GM18517 (cell line): ENCODE results near the gene GRWD1.
A peak's percentile ranks its signal among the peaks of the same experiment; 100 is the strongest.

Source experiments
- ATAC-seq: cut with Tn5 transposase; IDR thresholded peaks from one replicate; pipeline ENCODE4 v1.9.1; 2021; ENCODE audit warnings: mild to moderate bottlenecking, moderate library complexity; ENCODE audit not compliant: unreplicated experiment

Gene GRWD1

GRCh38 chr19:48445606-48446481, at the start of gene GRWD1:
Gene GRWD1 (plus strand): TSS chr19:48445983. CDS start chr19:48446006, 23 bp downstream.
- peak; percentile 83 for ATAC-seq

DNA sequence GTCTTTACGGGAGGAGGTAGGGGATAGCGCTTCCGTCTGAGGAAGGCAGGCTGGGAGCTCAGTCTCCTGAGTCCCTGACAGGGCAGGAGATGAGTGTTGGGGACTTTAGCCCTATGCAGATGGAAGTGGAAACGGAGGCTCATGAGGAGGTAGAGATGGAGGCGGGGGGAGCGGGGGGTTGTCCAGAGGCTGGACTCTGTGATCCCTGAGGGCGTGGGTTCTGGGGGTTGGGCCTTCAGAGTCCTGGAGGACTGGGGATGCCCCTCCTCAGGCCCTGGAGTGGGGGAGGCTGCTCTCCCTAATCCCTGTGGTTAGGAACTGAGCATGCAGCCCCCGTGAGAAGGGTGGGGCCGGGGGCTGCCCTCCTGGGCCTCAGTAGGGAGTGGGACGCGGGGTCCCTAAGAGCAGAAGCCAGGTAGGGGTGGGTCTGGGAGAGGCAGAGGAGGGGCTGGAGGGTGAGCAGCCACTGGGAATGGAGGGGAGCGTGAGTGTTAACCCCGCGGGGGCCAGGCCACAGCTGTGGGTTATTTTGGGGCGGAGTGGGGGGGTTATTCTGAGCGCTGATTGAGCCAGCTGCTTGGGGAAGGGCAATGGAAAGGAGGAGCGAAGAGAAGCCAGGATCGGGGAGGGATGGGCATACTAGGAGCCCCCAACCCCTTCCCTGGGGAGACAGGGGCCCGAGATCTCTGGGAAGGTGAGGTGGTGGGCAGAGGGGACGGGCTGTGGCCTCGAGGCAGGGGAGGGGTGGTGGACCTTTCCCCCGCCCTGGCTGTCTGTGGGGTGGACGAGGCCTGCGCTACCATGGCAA, 49.6 kb upstream of the GRWD1 start:
- ATAC-seq = no peak

DNA sequence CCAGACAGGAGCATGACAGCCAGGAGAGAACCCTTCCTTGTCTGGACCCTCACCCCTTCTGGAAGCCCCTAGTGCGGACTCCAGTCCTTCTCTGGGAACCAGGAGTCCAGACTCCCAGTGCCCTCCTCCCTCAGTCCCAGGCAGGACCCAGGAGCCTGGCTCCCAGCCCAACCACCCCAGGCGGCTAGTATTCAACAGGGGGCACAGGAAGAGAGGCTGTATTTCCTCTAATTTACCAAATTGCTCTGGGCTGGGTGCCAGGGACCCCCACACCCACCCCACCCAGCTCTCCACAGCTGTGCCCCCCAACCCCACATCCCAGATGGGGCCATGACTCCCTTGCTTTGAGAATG, 49.0 kb upstream of the GRWD1 start:
- ATAC-seq = no peak

- no peak for ATAC-seq
Measured at GRCh38 chr19:48397263-48398101, 48.3 kb upstream of the GRWD1 start.

- no peak for ATAC-seq
Measured at GRCh38 chr19:48398102-48398374, 47.7 kb upstream of the GRWD1 start.

DNA sequence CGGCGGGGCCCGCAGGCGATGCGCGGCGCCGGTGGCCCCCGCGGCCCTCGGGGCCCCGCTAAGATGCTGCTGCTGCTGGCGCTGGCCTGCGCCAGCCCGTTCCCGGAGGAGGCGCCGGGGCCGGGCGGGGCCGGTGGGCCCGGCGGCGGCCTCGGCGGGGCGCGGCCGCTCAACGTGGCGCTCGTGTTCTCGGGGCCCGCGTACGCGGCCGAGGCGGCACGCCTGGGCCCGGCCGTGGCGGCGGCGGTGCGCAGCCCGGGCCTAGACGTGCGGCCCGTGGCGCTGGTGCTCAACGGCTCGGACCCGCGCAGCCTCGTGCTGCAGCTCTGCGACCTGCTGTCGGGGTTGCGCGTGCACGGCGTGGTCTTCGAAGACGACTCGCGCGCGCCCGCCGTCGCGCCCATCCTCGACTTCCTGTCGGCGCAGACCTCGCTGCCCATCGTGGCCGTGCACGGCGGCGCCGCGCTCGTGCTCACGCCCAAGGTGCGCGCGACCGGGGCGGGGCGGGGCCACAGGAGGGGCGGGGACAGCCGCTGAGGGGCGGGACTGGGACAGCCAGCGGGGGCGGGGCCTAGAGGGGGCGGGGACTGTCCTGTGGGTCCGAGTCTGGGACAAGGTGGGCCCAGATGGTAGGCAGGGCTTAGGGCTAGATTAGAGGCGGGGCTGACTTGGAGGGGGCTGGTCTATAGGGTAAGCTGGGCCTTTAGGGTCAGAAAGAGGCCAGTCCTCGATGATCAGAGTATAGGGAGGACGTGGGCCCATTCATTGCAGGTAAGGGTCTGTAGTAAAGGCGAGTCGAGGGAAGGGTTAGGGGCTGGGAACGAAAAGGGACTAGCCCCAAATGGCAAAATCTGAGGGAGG, 47.2 kb upstream of the GRWD1 start:
- ATAC-seq = peak; percentile 47

- ATAC-seq = no peak
Measured at GRCh38 chr19:48400018-48400742, 45.6 kb upstream of the GRWD1 start.

DNA sequence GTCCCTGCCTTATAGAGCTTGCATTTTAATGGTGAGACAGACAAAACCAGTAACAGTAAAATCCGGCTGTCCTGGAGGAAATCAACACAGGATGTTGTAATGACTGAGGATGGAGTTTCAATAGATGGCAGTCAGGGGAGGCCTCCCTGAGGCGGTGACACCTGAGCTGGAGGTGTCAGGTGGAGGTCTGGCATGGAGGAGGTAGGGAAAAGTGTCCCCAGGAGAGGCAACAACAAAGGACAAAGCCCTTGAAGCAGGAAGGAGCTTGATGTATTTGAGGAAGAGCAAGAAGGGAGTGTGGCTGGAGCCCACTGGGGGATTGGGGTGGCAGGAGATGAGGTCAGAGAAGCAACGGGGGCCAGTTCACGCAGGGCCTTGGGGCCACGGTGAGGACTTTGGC, 44.5 kb upstream of the GRWD1 start:
- ATAC-seq = no peak

- ATAC-seq = no peak
Measured at GRCh38 chr19:48403606-48404005, 42.2 kb upstream of the GRWD1 start.

DNA sequence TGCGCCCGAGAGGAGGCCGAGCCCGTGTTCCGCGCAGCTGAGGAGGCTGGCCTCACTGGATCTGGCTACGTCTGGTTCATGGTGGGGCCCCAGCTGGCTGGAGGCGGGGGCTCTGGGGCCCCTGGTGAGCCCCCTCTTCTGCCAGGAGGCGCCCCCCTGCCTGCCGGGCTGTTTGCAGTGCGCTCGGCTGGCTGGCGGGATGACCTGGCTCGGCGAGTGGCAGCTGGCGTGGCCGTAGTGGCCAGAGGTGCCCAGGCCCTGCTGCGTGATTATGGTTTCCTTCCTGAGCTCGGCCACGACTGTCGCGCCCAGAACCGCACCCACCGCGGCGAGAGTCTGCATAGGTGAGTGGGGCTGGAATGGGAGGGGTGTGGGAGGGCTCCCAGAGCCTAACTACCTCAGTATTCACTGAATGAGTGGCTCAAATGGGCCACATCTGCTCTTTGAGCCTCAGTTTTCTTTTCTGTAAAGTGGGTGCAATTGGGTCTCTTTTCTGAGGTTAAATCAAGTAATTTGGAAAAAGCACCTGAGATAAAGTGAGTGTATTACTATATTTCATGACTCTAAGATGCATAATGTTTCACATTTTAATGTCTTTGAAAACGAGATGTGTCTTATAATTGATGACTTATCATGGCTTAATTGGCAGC, 40.6 kb upstream of the GRWD1 start:
- no peak for ATAC-seq

- no peak for ATAC-seq
Measured at GRCh38 chr19:48405850-48406249, 39.9 kb upstream of the GRWD1 start.

DNA sequence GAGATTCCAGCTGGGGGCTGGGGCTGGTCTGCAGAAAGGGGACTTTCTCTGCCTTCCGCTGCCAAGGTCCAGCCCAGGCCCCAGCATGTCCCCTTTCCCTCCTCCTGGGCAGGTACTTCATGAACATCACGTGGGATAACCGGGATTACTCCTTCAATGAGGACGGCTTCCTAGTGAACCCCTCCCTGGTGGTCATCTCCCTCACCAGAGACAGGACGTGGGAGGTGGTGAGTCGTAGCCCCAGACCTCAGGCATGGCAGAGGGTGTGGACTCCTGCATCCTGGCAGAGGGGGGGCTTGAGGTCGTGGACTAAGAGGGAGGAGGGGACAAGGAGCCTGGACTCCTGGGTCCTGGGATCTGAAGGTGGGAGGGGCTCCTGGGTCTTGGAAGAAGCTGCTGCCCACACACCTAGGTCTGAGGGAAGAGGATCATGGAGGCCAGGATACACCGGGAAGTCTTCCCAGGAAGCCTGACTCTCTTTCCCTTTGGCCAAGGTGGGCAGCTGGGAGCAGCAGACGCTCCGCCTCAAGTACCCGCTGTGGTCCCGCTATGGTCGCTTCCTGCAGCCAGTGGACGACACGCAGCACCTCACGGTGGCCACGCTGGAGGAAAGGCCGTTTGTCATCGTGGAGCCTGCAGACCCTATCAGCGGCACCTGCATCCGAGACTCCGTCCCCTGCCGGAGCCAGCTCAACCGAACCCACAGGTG, 31.8 kb upstream of the GRWD1 start:
- no peak for ATAC-seq

DNA sequence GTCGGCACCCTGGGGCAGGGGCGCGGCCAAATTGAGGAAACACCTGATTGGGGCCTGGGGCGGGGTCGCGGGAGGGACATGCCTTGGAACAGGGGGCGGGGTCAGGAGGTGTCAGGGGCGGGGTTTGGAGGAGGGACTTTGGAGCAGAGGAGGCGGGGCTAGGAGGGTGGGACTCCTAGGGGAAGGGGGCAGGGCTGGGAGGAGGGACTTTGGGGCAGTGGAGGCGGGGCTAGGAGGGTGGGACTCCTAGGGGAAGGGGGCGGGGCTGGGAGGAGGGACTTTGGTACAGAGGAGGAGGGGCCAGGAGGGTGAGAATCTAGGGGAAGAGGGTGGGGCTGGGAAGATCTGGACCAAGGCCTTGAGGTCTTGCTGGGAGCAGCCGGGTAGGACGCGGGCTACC, 30.4 kb upstream of the GRWD1 start:
- no peak for ATAC-seq

- no peak for ATAC-seq
Measured at GRCh38 chr19:48415806-48416221, 30.0 kb upstream of the GRWD1 start.

DNA sequence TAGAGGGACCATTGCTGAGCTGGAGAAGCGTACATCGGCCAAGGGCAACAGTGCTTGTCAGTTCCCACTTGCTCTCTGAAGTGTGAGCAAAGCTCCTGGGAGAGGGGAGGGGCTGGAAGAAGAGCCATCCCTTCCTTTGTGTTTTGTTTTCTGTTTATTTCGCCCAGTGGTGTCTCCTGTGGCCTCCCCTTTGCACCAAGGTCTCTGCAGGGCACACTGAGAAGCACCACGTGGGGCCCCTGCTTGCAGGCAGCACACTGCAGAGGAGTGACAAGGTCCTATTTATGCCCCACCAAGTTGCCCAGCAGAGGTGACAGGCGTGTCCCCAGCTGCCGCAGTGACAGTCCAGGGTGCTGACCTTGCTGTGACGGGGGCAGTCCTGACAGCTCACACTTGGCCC, 28.4 kb upstream of the GRWD1 start:
- ATAC-seq = no peak

- no peak for ATAC-seq
Measured at GRCh38 chr19:48418317-48419064, 27.3 kb upstream of the GRWD1 start.

DNA sequence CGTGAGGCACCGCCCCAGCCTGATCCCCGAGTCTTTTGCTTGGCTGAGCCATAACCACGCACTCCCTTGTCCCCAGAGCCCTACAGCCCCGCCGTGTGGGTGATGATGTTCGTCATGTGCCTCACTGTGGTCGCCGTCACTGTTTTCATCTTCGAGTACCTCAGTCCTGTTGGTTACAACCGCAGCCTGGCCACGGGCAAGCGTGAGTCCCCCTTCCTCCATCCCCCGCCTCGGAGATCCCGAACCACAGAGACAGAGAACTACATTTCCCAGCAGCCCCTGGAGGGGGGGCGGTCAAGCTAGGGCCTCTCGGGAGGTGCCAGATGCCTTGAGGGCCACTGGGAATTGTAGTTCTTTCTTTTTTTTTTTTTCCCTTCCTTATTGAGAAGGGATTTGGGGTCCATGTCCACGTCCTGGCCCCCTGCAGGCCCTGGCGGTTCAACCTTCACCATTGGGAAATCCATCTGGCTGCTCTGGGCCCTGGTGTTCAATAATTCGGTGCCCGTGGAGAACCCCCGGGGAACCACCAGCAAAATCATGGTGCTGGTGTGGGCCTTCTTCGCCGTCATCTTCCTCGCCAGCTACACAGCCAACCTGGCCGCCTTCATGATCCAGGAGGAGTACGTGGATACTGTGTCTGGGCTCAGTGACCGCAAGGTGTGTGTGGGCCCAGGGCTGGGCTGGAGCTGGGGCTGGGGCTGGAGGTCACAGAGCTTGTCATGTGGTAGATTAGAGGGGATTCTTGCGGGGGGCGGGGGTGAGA, 26.4 kb upstream of the GRWD1 start:
- peak; percentile 61 for ATAC-seq
